Fibroblast of lung (primary cell): ENCODE data around the gene GTPBP1. TPM values are rescaled to one million over a fixed set of nuclear protein-coding genes. Genes with fewer than 3 reads are reported as not detected.

Experiments
- DNase-seq, 2 donors: peaks; one replicate each; pipeline versions ENCODE4 v3.0.0 to v3.0.0-alpha.2; 2010; ENCODE audit warnings: low read depth in 2 of 2
- H2AFZ ChIP-seq: 2 replicates; pipeline ENCODE4 v1.5.1; 2012; ENCODE audit warnings: low read length, control low read depth, inconsistent platforms
- H3K27ac ChIP-seq: 2 replicates; pipeline ENCODE4 v1.5.1; 2011; ENCODE audit warnings: low read length, control low read depth; ENCODE audit not compliant: insufficient read depth
- H3K27me3 ChIP-seq: 2 replicates; pipeline ENCODE4 v1.5.1; 2011; ENCODE audit warnings: mild to moderate bottlenecking, low read length; ENCODE audit not compliant: control insufficient read depth, insufficient read depth
- H3K36me3 ChIP-seq: 2 replicates; pipeline ENCODE4 v1.5.1; 2011; ENCODE audit warnings: low read length; ENCODE audit not compliant: control insufficient read depth, insufficient read depth
- H3K4me1 ChIP-seq: 2 replicates; pipeline ENCODE4 v1.5.1; 2011; ENCODE audit warnings: low read length; ENCODE audit not compliant: control insufficient read depth, insufficient read depth; ENCODE audit errors: extremely low read depth
- H3K4me2 ChIP-seq: 2 replicates; pipeline ENCODE4 v1.5.1; 2011; ENCODE audit warnings: low read length, control low read depth; ENCODE audit not compliant: insufficient read depth; ENCODE audit errors: extremely low read depth
- H3K4me3 ChIP-seq, 4 experiments: fragments of 200-600 bp in 1 of 4; sonication (generic) in 1 of 4; replicated peaks in 1 of 4; 2 replicates each; pipeline ENCODE4 v1.5.1; 2011 to 2016; ENCODE audit warnings: low read length in 4 of 4, low read depth in 3 of 4, mild to moderate bottlenecking in 3 of 4, control low read depth in 2 of 4, inconsistent platforms in 1 of 4, mixed read lengths in 1 of 4; ENCODE audit not compliant: insufficient read depth in 1 of 4; ENCODE audit errors: control extremely low read depth in 1 of 4
- H3K79me2 ChIP-seq: 2 replicates; pipeline ENCODE4 v1.5.1; 2012; ENCODE audit warnings: mild to moderate bottlenecking, low read length, inconsistent platforms; ENCODE audit not compliant: control insufficient read depth, insufficient read depth
- H3K9ac ChIP-seq: 2 replicates; pipeline ENCODE4 v1.5.1; 2011; ENCODE audit warnings: mild to moderate bottlenecking, low read length, control low read depth; ENCODE audit not compliant: insufficient read depth
- H3K9me3 ChIP-seq: 2 replicates; pipeline ENCODE4 v1.5.1; 2012; ENCODE audit warnings: low read depth, low read length; ENCODE audit not compliant: control insufficient read depth, insufficient read depth
- H4K20me1 ChIP-seq: 2 replicates; pipeline ENCODE4 v1.5.1; 2011; ENCODE audit warnings: low read length; ENCODE audit not compliant: control insufficient read depth, insufficient read depth; ENCODE audit errors: extremely low read depth
- CTCF ChIP-seq, 2 donors: IDR thresholded peaks in 1 of 2; conservative IDR thresholded peaks in 1 of 2; 1 replicate in 1 of 2; 2 replicates in 1 of 2; pipeline ENCODE4 v1.5.1; 2011 to 2012; ENCODE audit warnings: low read length in 2 of 2, control low read depth in 1 of 2, inconsistent platforms in 1 of 2, low read depth in 1 of 2, mild to moderate bottlenecking in 1 of 2
- EZH2 ChIP-seq: IDR thresholded peaks from 2 replicates; pipeline ENCODE4 v1.5.1; 2012; ENCODE audit warnings: low read length, control low read depth, mild to moderate bottlenecking; ENCODE audit errors: missing control alignments
- polyA plus RNA-seq, 2 donors: library from polyadenylated mRNA; depleted of rRNA in 1 of 2; stranded (reverse) in 1 of 2; unstranded in 1 of 2; fragments of >200 nt; gene quantifications; 2 replicates each; pipeline ENCODE4 v1.2.1, GENCODE V29; 2011 to 2012; ENCODE audit warnings: missing spikeins in 1 of 2
- total RNA-seq: library from RNA; depleted of rRNA; stranded (reverse); fragments of >200 nt; gene quantifications from 2 replicates; pipeline ENCODE4 v1.2.1, GENCODE V29; 2014

Gene GTPBP1
- total and polyA plus RNA-seq, 2 donors (not counting 1 experiment from before 2014, with no cell fraction given) = 20.6 to 23.1 TPM

GRCh38 chr22:38755155-38755910 is 49.6 kb downstream of the GTPBP1 start:
- Histone ChIP-seq H3K4me3 (peak overlapping the region; percentile 68 to 79 (median 72)), H3K9ac (peak overlapping the region; percentile 77), H3K4me1 (peaks cover 7% of the 10 kb centered on the region), H3K79me2 (peaks cover 18% of the 10 kb centered on the region), H3K9me3 (no peaks in the 10 kb centered on the region), H4K20me1 (no peaks in the 10 kb centered on the region), H2AFZ (peak overlapping the region; percentile 31), H3K27me3 (no peaks in the 10 kb centered on the region), H3K27ac (peak overlapping the region; percentile 90), H3K4me2 (peak overlapping the region; percentile 96), H3K36me3 (peaks cover 21% of the 10 kb centered on the region)
- TF ChIP-seq CTCF (conservative IDR thresholded peaks at IDR 0.05 in 1 of 2, IDR thresholded peaks at IDR 0.05 in 1 of 2; ENCODE audit: low read depth in 1 of 2, low read length in 2 of 2) (no peak), EZH2 (no peak)
- DNase-seq = peak; percentile 72 to 84

GRCh38 chr22:38755911-38756532 is 50.3 kb downstream of the GTPBP1 start, which contains the start of gene SUN2:
Gene SUN2 (minus strand): TSS chr22:38755998. CDS start chr22:38752628, 3,370 bp downstream.
- peak; percentile 79 to 82 for DNase-seq
- Histone ChIP-seq H3K27me3 (no peaks in the 10 kb centered on the region), H3K4me1 (peaks cover 7% of the 10 kb centered on the region), H3K79me2 (peaks cover 18% of the 10 kb centered on the region), H3K36me3 (peaks cover 16% of the 10 kb centered on the region), H3K9ac (peak within 1 kb of the TSS; percentile 77), H3K27ac (peak within 1 kb of the TSS; percentile 90), H4K20me1 (no peaks in the 10 kb centered on the region), H3K4me3 (peak within 1 kb of the TSS; percentile 68 to 79 (median 72)), H2AFZ (peak within 1 kb of the TSS; percentile 69), H3K9me3 (no peaks in the 10 kb centered on the region), H3K4me2 (peak within 1 kb of the TSS; percentile 96)
- no peak for TF ChIP-seq CTCF (conservative IDR thresholded peaks at IDR 0.05 in 1 of 2, IDR thresholded peaks at IDR 0.05 in 1 of 2; ENCODE audit: low read depth in 1 of 2, low read length in 2 of 2)
- TF ChIP-seq EZH2 = no peak

GRCh38 chr22:38756711-38757463 is 51.1 kb downstream of the GTPBP1 start:
- H3K27me3 ChIP-seq = no peaks in the 10 kb centered on the region
- H3K4me3 ChIP-seq = peak overlapping the region in 3 of 4 experiments; percentile 10 to 62 (median 52)
- no peak overlapping the region for H3K27ac ChIP-seq
- H3K4me2 ChIP-seq = peak overlapping the region; percentile 90
- no peaks in the 10 kb centered on the region for H4K20me1 ChIP-seq
- no peak overlapping the region for H3K9ac ChIP-seq
- peak in 1 of 2 donors; percentile 9 for DNase-seq
- H3K9me3 ChIP-seq = no peaks in the 10 kb centered on the region
- H3K4me1 ChIP-seq = peaks cover 7% of the 10 kb centered on the region
- TF ChIP-seq CTCF (conservative IDR thresholded peaks at IDR 0.05 in 1 of 2, IDR thresholded peaks at IDR 0.05 in 1 of 2; ENCODE audit: low read depth in 1 of 2, low read length in 2 of 2) (no peak), EZH2 (no peak)
- peaks cover 9% of the 10 kb centered on the region for H3K36me3 ChIP-seq
- no peak overlapping the region for H2AFZ ChIP-seq
- H3K79me2 ChIP-seq = peaks cover 18% of the 10 kb centered on the region
